A549 (cell line): ENCODE results near the gene PLXND1. TPM values are rescaled to one million over a fixed set of nuclear protein-coding genes. Genes with fewer than 3 reads are reported as not detected.

Source experiments
- ATAC-seq, 2 experiments: fragments of 200-7000 bp in 1 of 2; fragments of >200 bp in 1 of 2; cut with Nextera tagmentation in 1 of 2; cut with Tn5 transposase in 1 of 2; 3 replicates each; pipeline versions ENCODE4 v1.8.0 to v1.9.1; 2018 to 2020; ENCODE audit warnings: mild to moderate bottlenecking in 1 of 2, moderate library complexity in 1 of 2
- CTCF ChIA-PET: fragments of 300-600 bp; sonication (Branson Sonifier 250); formaldehyde crosslinking; extraction: SDS; loops from one replicate; lab custom pipeline; 2021; ENCODE audit warnings: antibody characterized with exemption, inconsistent platforms; lab: Yijun Ruan, JAX
- POLR2A ChIA-PET: fragments of 350-600 bp; formaldehyde crosslinking; extraction: SDS; loops from one replicate; lab custom pipeline; 2021; ENCODE audit warnings: antibody characterized with exemption, inconsistent platforms; lab: Yijun Ruan, JAX
- DNase-seq, 2 experiments: peaks; one replicate each; pipeline versions ENCODE4 v3.0.0 to v3.0.0-alpha.2; 2011 to 2016; ENCODE audit warnings: low read depth in 1 of 2, low spot score in 1 of 2
- FAIRE-seq: peaks from 2 replicates; lab custom pipeline; 2011; peaks lifted over from hg19 to GRCh38; lab: Jason Lieb, UNC
- H3K27ac ChIP-seq, 2 experiments: fragments of >200 bp; sonication (Bioruptor Twin); formaldehyde crosslinking; 3 replicates each; pipeline ENCODE4 v1.5.1; 2016 to 2017
- H3K4me1 ChIP-seq: fragments of >200 bp; sonication (Bioruptor Twin); formaldehyde crosslinking; 3 replicates; pipeline ENCODE4 v1.6.1; 2016
- H3K4me2 ChIP-seq: fragments of >200 bp; sonication (Bioruptor Twin); formaldehyde crosslinking; 3 replicates; pipeline ENCODE4 v1.6.1; 2016
- H3K4me3 ChIP-seq: fragments of >200 bp; sonication (Bioruptor Twin); formaldehyde crosslinking; 3 replicates; pipeline ENCODE4 v1.5.1; 2016
- H3K9me3 ChIP-seq: fragments of >200 bp; sonication (Bioruptor Twin); formaldehyde crosslinking; 3 replicates; pipeline ENCODE4 v1.6.1; 2016
- CHD2 ChIP-seq: fragments of 150-350 bp; IDR thresholded peaks from 2 replicates; pipeline ENCODE4 v1.6.1; 2014; ENCODE audit warnings: low read length; ENCODE audit not compliant: partially characterized antibody
- CHD4 ChIP-seq: fragments of 200-600 bp; sonication (generic); IDR thresholded peaks from 2 replicates; pipeline ENCODE4 v1.6.1; 2016; ENCODE audit warnings: antibody characterized with exemption, mild to moderate bottlenecking, borderline replicate concordance
- EHF ChIP-seq: fragments of 250-450 bp; sonication (Bioruptor Pico); IDR thresholded peaks from 2 replicates; pipeline ENCODE4 v1.5.0; 2020; ENCODE audit warnings: mild to moderate bottlenecking
- EHMT2 ChIP-seq: fragments of 200-600 bp; sonication (generic); IDR thresholded peaks from 2 replicates; pipeline ENCODE4 v1.6.1; 2016; ENCODE audit warnings: antibody characterized with exemption, low read depth, mild to moderate bottlenecking, moderate library complexity
- FOSB ChIP-seq: fragments of 250-450 bp; sonication (Bioruptor Pico); IDR thresholded peaks from 2 replicates; pipeline ENCODE4 v1.5.0; 2020; ENCODE audit warnings: mild to moderate bottlenecking, moderate library complexity
- FOXS1 ChIP-seq: fragments of 250-450 bp; sonication (Bioruptor Pico); IDR thresholded peaks from 2 replicates; pipeline ENCODE4 v1.5.0; 2020; ENCODE audit warnings: mild to moderate bottlenecking, moderate library complexity
- GATA3 ChIP-seq: IDR thresholded peaks from 2 replicates; pipeline ENCODE4 v1.6.1; 2012; ENCODE audit warnings: borderline replicate concordance
- HDAC2 ChIP-seq: fragments of 200-600 bp; sonication (generic); IDR thresholded peaks from 2 replicates; pipeline ENCODE4 v1.6.1; 2016
- HOXA7 ChIP-seq: fragments of 250-450 bp; sonication (Bioruptor Pico); IDR thresholded peaks from 2 replicates; pipeline ENCODE4 v1.5.0; 2020; ENCODE audit warnings: mild to moderate bottlenecking, moderate library complexity
- KDM5A ChIP-seq: fragments of 200-600 bp; sonication (generic); IDR thresholded peaks from 2 replicates; pipeline ENCODE4 v1.6.1; 2016; ENCODE audit warnings: antibody characterized with exemption, mild to moderate bottlenecking
- MAFK ChIP-seq: fragments of 450-650 bp; IDR thresholded peaks from 2 replicates; pipeline ENCODE4 v1.6.1; 2014; ENCODE audit not compliant: partially characterized antibody
- NPAS2 ChIP-seq: fragments of 250-450 bp; sonication (Bioruptor Pico); IDR thresholded peaks from 2 replicates; pipeline ENCODE4 v1.8.0; 2022; ENCODE audit warnings: mild to moderate bottlenecking, moderate library complexity, borderline replicate concordance
- POLR2A ChIP-seq: IDR thresholded peaks from 2 replicates; pipeline ENCODE4 v1.6.1; 2012; ENCODE audit warnings: mild to moderate bottlenecking, low read length
- RNF2 ChIP-seq: fragments of 200-600 bp; sonication (generic); IDR thresholded peaks from 2 replicates; pipeline ENCODE4 v1.6.1; 2016; ENCODE audit warnings: low read depth, mild to moderate bottlenecking, antibody characterized with exemption, moderate library complexity, borderline replicate concordance
- SMC3 ChIP-seq: fragments of >200 bp; sonication (Bioruptor Twin); formaldehyde crosslinking; IDR thresholded peaks from 3 replicates; pipeline ENCODE4 v1.6.1; 2018; ENCODE audit warnings: inconsistent platforms
- TP53 ChIP-seq: fragments of 250-450 bp; sonication (Bioruptor Pico); IDR thresholded peaks from 2 replicates; pipeline ENCODE4 v1.5.0; 2021; ENCODE audit warnings: mild to moderate bottlenecking, moderate library complexity
- ZC3H11A ChIP-seq: fragments of 450-650 bp; IDR thresholded peaks from 2 replicates; pipeline ENCODE4 v1.6.1; 2014; ENCODE audit warnings: antibody characterized with exemption, mild to moderate bottlenecking
- WGBS: methylation state at CpG from one replicate; pipeline ENCODE4 v1.1.6; 2017; ENCODE audit errors: missing lambda C conversion rate; 5-methylcytosine and 5-hydroxymethylcytosine counted together
- polyA plus RNA-seq, 4 experiments: library from polyadenylated mRNA; depleted of rRNA in 3 of 4; stranded (reverse); fragments of >200 nt; fragmentation: RNase III in 1 of 4; extraction: RNeasy Plus Mini Kit Qiagen cat#74134 plus additional on column Dnase treatment in 1 of 4; gene quantifications; 2 replicates in 3 of 4; 3 replicates in 1 of 4; pipeline ENCODE4 v1.2.3, GENCODE V29; 2011 to 2017
- TF ChIP-seq, protein P1 (sequence below): fragments of 150-350 bp; IDR thresholded peaks from 2 replicates; pipeline ENCODE4 v1.6.1; 2014; ENCODE audit warnings: low read depth, mild to moderate bottlenecking, low read length
- TF ChIP-seq, protein P2 (sequence below): fragments of 250-450 bp; sonication (Bioruptor Pico); IDR thresholded peaks from 2 replicates; pipeline ENCODE4 v1.5.0; 2020; ENCODE audit warnings: low read depth, mild to moderate bottlenecking, moderate library complexity
- TF ChIP-seq, protein P3 (sequence below): fragments of >200 bp; sonication (Bioruptor Twin); formaldehyde crosslinking; IDR thresholded peaks from 2 replicates; pipeline ENCODE4 v1.6.1; 2016
- TF ChIP-seq, protein P4 (sequence below): IDR thresholded peaks from 2 replicates; pipeline ENCODE4 v1.6.1; 2012; ENCODE audit warnings: low read depth, borderline replicate concordance

Gene PLXND1
- polyA plus RNA-seq, 2 of the 4 experiments (the other 2 are of a cell fraction): 26.8 to 72.6 TPM

DNA sequence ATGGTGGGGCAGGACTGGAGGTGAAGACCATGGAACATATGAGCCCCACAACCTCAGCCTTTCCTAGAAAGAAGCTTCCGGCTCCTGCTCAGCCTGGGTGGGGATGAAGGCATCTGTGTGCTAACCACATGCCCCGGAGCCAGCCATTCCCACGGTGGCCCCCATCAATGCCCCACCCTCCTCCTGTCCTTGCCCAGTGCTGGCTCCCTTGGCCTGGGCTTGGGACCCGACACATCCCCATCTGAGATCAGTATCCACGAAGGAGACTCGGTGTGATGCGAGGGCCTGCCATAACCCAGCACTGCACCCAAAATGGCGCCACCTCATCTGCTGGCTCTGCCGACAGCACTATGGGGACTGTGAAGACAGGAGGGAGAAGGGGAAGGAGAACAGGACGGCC is 16.5 kb upstream of the PLXND1 start:
- no peak for FAIRE-seq
- CTCF ChIA-PET: interaction anchor here (1.0 kb wide), 1 partner anchor 133 kb away, joined by 4 read pairs; no protein-coding TSS in a partner anchor
- no peak for ATAC-seq
- no peak for DNase-seq
- Histone ChIP-seq H3K4me2 (no peak overlapping the region), H3K27ac (peak overlapping the region; percentile 58 to 99; a peak in 5 of 6 replicates), H3K9me3 (no peaks in the 10 kb centered on the region), H3K4me3 (no peak overlapping the region), H3K4me1 (peaks cover 39% of the 10 kb centered on the region)
- POLR2A ChIA-PET: no interaction called here
- 83% methylated on average over 10 of the region's 10 CpGs for WGBS
- TF ChIP-seq MAFK (no peak), GATA3 (no peak), POLR2A (no peak), EHMT2 (no peak), EHF (CRISPR knock-in tag) (no peak), FOSB (CRISPR knock-in tag) (no peak), RNF2 (no peak), HDAC2 (no peak), FOXS1 (CRISPR knock-in tag) (no peak)
- TF ChIP-seq, protein P1, sequence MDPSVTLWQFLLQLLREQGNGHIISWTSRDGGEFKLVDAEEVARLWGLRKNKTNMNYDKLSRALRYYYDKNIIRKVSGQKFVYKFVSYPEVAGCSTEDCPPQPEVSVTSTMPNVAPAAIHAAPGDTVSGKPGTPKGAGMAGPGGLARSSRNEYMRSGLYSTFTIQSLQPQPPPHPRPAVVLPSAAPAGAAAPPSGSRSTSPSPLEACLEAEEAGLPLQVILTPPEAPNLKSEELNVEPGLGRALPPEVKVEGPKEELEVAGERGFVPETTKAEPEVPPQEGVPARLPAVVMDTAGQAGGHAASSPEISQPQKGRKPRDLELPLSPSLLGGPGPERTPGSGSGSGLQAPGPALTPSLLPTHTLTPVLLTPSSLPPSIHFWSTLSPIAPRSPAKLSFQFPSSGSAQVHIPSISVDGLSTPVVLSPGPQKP: no peak
- TF ChIP-seq, protein P2, sequence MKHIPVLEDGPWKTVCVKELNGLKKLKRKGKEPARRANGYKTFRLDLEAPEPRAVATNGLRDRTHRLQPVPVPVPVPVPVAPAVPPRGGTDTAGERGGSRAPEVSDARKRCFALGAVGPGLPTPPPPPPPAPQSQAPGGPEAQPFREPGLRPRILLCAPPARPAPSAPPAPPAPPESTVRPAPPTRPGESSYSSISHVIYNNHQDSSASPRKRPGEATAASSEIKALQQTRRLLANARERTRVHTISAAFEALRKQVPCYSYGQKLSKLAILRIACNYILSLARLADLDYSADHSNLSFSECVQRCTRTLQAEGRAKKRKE: no peak
- TF ChIP-seq, protein P3, sequence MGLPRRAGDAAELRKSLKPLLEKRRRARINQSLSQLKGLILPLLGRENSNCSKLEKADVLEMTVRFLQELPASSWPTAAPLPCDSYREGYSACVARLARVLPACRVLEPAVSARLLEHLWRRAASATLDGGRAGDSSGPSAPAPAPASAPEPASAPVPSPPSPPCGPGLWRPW: no peak

DNA sequence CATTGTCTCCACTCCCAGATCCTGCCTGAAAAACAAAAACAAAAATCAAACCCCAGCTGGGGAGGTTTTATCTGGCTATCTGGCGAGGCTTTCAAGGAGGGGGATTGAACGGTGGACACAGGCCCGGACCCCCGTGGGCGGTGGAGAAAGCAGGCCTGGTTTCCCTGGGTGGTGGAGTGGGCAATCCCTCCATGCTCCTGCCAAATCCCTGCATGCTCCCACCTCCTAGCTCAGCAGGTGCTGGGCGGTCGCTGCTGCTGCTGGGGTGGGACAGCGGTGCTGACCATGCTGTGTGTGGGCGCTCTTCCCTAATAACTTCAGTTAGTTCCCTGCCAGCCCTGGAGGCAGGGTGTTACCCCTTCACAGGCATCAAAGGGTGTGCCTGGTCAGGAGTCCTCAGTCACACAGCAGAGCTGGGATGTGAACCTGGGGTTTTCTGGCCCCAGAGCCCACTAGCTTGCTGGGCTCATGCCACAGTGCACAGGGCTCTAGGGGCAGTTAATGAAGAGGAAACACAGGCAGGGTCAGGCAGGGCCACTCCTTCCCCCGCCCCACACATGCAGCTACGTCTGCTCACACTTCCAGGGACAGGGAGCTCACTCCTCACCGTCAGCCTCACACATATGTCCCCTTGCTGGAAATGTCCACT is 15.9 kb upstream of the PLXND1 start:
- DNase-seq: no peak
- H3K4me1 ChIP-seq: peaks cover 39% of the 10 kb centered on the region
- TF ChIP-seq CHD4 (no peak), CHD2 (no peak), KDM5A (no peak), NPAS2 (CRISPR knock-in tag) (no peak), SMC3 (no peak), HDAC2 (no peak), HOXA7 (CRISPR knock-in tag) (no peak), ZC3H11A (no peak), TP53 (no peak)
- TF ChIP-seq, protein P3: no peak
- TF ChIP-seq, protein P4, sequence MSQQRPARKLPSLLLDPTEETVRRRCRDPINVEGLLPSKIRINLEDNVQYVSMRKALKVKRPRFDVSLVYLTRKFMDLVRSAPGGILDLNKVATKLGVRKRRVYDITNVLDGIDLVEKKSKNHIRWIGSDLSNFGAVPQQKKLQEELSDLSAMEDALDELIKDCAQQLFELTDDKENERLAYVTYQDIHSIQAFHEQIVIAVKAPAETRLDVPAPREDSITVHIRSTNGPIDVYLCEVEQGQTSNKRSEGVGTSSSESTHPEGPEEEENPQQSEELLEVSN: no peak
- FAIRE-seq: no peak
- H3K9me3 ChIP-seq: no peaks in the 10 kb centered on the region
- POLR2A ChIA-PET: no interaction called here
- 87% methylated on average over 7 of the region's 12 CpGs for WGBS
- no peak overlapping the region for H3K4me3 ChIP-seq
- H3K4me2 ChIP-seq: no peak overlapping the region
- peak overlapping the region; percentile 58 to 99; a peak in 5 of 6 replicates for H3K27ac ChIP-seq
- CTCF ChIA-PET: interaction anchor here (1.0 kb wide), 1 partner anchor 132 kb away, joined by 4 read pairs; no protein-coding TSS in a partner anchor
- ATAC-seq: no peak
